Measurements from ENCODE around the gene FAF2.

FAF2 gene

DNA sequence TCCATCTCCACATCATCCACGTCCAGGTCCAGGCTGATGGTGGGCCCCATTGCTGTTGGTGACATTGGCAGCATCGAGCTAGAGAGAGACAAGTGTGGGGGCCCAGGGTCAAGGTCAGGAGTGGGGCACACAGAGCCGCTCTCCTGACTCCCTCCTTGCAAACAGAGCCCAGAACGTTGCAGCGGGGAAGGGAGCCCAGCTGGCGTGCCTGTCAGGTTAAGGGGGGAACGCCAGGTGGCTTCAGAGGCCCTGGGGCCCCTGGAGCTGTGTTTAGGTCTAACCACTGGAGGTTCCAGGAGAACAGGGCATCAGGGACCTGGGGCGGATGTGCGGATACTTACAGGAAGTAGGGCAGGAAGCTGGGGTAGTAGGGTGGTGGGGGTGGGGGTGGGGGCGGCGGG lies 81.6 kb downstream of the FAF2 start:
- H3K4me3 ChIP-seq (ENCODE audit: low read depth, low read length): peak overlapping the region; percentile 19
- TF ChIP-seq, protein P1, sequence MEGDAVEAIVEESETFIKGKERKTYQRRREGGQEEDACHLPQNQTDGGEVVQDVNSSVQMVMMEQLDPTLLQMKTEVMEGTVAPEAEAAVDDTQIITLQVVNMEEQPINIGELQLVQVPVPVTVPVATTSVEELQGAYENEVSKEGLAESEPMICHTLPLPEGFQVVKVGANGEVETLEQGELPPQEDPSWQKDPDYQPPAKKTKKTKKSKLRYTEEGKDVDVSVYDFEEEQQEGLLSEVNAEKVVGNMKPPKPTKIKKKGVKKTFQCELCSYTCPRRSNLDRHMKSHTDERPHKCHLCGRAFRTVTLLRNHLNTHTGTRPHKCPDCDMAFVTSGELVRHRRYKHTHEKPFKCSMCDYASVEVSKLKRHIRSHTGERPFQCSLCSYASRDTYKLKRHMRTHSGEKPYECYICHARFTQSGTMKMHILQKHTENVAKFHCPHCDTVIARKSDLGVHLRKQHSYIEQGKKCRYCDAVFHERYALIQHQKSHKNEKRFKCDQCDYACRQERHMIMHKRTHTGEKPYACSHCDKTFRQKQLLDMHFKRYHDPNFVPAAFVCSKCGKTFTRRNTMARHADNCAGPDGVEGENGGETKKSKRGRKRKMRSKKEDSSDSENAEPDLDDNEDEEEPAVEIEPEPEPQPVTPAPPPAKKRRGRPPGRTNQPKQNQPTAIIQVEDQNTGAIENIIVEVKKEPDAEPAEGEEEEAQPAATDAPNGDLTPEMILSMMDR (IDR thresholded peaks at IDR 0.05; ENCODE audit: borderline replicate concordance, insufficient read depth, low read depth, low read length): no peak

DNA sequence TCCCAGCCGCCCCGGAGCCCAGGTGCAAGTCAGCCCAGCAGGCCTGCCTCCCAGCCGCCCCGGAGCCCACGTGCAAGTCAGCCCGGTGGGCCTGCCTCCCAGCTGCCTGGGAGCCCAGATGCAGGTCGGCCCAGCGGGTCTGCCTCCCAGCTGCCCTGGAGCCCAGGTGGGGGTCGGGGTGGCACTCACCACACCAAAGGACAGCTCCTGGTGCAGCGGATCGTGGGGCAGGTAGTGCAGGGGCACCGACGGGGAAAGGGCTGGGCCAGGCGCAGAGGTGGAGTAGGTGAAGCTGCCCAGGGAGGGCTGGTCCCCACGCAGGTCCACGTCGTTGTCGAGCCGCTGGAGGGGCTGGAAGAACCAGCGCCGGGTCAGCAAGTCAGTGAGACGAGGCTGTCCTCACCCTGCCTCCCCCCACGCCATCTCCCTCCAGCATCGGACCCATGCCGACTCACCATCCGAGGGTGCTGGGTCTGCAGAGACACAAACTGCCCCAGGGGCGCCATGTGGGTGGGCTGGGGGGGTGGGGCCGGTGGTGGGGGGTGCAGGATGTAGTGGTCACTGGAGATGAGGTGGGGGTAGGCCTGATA lies 82.3 kb downstream of the FAF2 start:
- TF ChIP-seq, protein P1 (IDR thresholded peaks at IDR 0.05; ENCODE audit: borderline replicate concordance, insufficient read depth, low read depth, low read length): no peak
- H3K4me3 ChIP-seq (ENCODE audit: low read depth, low read length): peak overlapping the region; percentile 6

DNA sequence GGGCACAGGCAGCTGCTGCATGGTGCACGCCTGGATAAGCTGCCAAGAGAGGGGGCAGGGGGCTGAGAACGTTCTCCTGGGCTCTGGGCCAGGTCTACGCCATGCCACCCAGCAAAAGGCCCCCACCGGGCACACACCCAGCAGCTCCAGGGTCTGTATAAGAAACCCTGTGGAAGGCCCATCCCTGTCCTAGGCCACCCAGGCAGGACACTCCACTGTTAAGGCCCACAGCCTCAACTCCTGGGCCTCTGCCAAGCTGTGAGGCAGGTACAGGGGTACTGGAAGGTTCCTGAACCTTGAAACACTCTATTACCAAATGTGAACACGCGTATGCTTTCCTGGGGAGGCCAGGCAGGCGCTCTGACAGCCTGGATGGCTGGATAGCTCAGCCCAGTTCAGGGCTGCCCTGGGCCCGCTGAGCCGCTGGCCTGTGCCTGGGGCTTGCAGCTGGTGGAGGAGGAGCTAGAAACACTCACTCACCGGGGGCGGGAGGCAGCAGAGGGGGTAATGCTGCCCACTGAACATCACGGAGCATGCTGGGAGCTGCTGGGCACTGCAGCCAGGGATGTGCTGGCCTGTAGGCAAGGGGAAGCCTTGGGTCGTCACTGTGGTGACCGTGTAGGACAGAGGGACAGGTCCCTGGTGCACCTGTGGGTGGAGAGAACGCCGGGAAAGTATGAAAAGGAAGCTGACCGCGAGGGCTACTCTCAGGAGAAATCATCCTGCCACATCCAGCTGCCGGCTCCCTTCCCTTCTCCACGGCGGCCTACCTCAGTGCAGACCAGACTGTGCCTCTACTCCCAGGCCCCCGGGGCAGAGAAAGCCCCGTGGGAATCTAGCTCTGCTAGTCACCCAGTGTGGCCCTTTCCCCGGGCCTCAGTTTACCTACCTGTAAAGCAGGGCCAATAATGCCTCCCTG lies 83.1 kb downstream of the FAF2 start:
- H3K4me3 ChIP-seq (ENCODE audit: low read depth, low read length): peak overlapping the region; percentile 10
- TF ChIP-seq, protein P1 (IDR thresholded peaks at IDR 0.05; ENCODE audit: borderline replicate concordance, insufficient read depth, low read depth, low read length): no peak

DNA sequence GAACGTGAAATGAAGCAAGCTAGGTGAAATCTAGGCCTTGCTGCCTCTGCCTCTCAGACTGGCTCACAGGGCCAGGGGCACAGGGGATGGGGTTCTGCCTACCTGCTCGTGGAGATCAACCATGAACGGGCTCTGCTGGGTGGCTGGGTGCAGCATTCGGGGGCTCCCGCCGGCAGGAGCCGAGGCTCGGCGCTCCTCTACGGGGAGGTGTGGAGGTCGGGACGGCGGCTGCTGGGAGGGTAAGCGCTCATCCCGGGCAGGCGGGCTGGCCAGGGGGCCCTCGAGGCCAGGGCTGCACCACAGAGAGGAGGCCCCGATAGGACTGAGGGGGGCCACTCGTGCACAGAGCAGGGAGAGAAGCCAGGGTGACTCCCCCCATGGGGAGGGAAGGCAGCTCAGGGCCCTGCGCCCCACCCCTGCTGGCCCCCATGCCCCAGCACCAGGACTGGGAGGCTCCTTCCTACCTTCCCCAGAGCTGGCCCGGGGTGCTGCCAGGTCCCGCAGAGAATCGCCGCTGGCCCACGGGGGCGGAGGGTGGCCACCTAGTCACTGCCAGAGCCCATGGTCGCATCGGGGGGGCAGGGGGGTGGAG lies 83.8 kb downstream of the FAF2 start:
- no peak overlapping the region for H3K4me3 ChIP-seq (ENCODE audit: low read depth, low read length)
- TF ChIP-seq, protein P1 (IDR thresholded peaks at IDR 0.05; ENCODE audit: borderline replicate concordance, insufficient read depth, low read depth, low read length): no peak

DNA sequence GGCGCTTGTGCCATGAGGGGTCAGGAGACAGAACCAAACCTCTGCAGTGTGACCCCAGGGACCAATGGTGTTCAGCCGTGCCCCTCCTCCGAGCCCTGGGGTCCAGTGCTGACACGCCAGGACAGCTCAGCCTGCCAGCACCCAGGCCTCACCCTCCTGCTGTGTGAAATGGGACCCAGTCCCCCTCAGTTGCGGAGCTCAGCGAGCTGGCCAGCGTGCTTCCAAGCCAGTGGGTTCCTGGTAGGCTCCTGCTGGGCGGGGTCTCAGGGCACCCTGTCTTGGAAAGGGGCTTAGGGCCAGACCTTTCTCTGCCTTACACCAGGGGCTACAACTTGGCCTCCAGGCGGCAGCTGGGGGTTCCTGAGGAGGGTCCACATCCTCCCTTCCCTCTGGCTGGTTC lies 84.6 kb downstream of the FAF2 start:
- TF ChIP-seq, protein P1 (IDR thresholded peaks at IDR 0.05; ENCODE audit: borderline replicate concordance, insufficient read depth, low read depth, low read length): no peak
- H3K4me3 ChIP-seq (ENCODE audit: low read depth, low read length): peak overlapping the region; percentile 22

DNA sequence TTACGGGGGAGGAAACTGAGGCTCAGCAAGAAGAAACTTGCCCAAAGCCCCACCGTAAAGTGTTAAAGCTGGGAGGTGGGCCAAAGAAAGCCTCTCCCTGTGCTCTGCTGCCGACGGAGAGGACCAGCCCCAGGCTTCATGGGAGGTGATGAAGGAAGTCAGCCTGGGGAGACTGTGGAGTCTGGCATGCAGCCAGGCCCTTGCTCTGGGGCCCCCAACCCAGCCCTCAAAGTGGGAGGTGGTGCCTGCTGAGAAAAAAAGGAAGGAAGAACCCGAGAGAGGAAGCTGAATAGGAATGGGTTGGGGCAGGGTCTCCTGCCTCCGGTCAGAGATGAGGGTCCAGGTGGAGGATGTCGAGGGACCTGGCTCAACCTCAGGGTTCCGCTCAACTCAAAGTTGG lies 85.2 kb downstream of the FAF2 start:
- peak overlapping the region; percentile 80 for H3K4me3 ChIP-seq (ENCODE audit: low read depth, low read length)
- TF ChIP-seq, protein P1 (IDR thresholded peaks at IDR 0.05; ENCODE audit: borderline replicate concordance, insufficient read depth, low read depth, low read length): no peak
